Bronchial epithelial cell (primary cell): ENCODE data around the gene CTSC. TPM values are rescaled to one million over a fixed set of nuclear protein-coding genes. Genes with fewer than 3 reads are reported as not detected.

Experiments
- DNase-seq: peaks from one replicate; pipeline ENCODE4 v3.0.0-alpha.2; 2010; ENCODE audit warnings: low read depth
- FAIRE-seq: peaks from 2 replicates; lab custom pipeline; 2011; peaks lifted over from hg19 to GRCh38; lab: Jason Lieb, UNC
- H3K27me3 ChIP-seq: 2 replicates; pipeline ENCODE4 v1.5.1; 2011; ENCODE audit warnings: low read length; ENCODE audit not compliant: control insufficient read depth, insufficient read depth
- H3K36me3 ChIP-seq: 2 replicates; pipeline ENCODE4 v1.5.1; 2011; ENCODE audit warnings: low read length; ENCODE audit not compliant: control insufficient read depth, insufficient read depth
- H3K4me3 ChIP-seq: 2 replicates; pipeline ENCODE4 v1.5.1; 2011; ENCODE audit warnings: mild to moderate bottlenecking, low read depth, low read length, control low read depth
- CTCF ChIP-seq: IDR thresholded peaks from 2 replicates; pipeline ENCODE4 v1.5.1; 2011; ENCODE audit warnings: mild to moderate bottlenecking, moderate library complexity, low read length, control low read depth, inconsistent platforms; ENCODE audit not compliant: insufficient read depth, severe bottlenecking
- total RNA-seq: library from RNA; depleted of rRNA; stranded (reverse); fragments of >200 nt; gene quantifications from 2 replicates; pipeline ENCODE4 v1.2.1, GENCODE V29; 2014

CTSC gene
- total RNA-seq, 1 donor from 2014 or later, result 80.8 TPM

- Histone ChIP-seq H3K27me3 (no peaks in the 10 kb centered on the region), H3K4me3 (no peak overlapping the region), H3K36me3 (no peaks in the 10 kb centered on the region)
- no peak for TF ChIP-seq CTCF
- DNase-seq (peak; percentile 68), FAIRE-seq (no peak)
These were observed 15.8 kb upstream of the CTSC start for GRCh38 chr11:88353386-88353785.

GRCh38 chr11:88352139-88352538 lies 14.6 kb upstream of the CTSC start:
- no peak for TF ChIP-seq CTCF
- H3K27me3 ChIP-seq, result no peaks in the 10 kb centered on the region
- H3K4me3 ChIP-seq, result no peak overlapping the region
- FAIRE-seq (no peak), DNase-seq (no peak)
- H3K36me3 ChIP-seq, result no peaks in the 10 kb centered on the region

GRCh38 chr11:88348870-88349269 lies 11.3 kb upstream of the CTSC start:
- no peaks in the 10 kb centered on the region for H3K27me3 ChIP-seq
- FAIRE-seq, result no peak
- DNase-seq, result no peak
- TF ChIP-seq CTCF, result no peak
- H3K36me3 ChIP-seq, result no peaks in the 10 kb centered on the region
- H3K4me3 ChIP-seq, result no peak overlapping the region

- TF ChIP-seq CTCF, result no peak
- DNase-seq, result no peak
- FAIRE-seq, result no peak
- Histone ChIP-seq H3K27me3 (no peaks in the 10 kb centered on the region), H3K36me3 (no peaks in the 10 kb centered on the region), H3K4me3 (no peak overlapping the region)
These were observed 8.4 kb upstream of the CTSC start for GRCh38 chr11:88345949-88346348.

GRCh38 chr11:88345408-88345807 lies 7.9 kb upstream of the CTSC start:
- no peaks in the 10 kb centered on the region for H3K36me3 ChIP-seq
- peak; percentile 58 for DNase-seq
- no peak for TF ChIP-seq CTCF
- H3K4me3 ChIP-seq, result no peak overlapping the region
- H3K27me3 ChIP-seq, result no peaks in the 10 kb centered on the region
- no peak for FAIRE-seq

GRCh38 chr11:88344869-88345268 lies 7.3 kb upstream of the CTSC start:
- DNase-seq (no peak), FAIRE-seq (no peak)
- Histone ChIP-seq H3K4me3 (no peak overlapping the region), H3K36me3 (no peaks in the 10 kb centered on the region), H3K27me3 (no peaks in the 10 kb centered on the region)
- TF ChIP-seq CTCF, result no peak
